Liver (tissue), 9 donors: ENCODE results near the gene CD81. TPM values are rescaled to one million over a fixed set of nuclear protein-coding genes. Genes with fewer than 3 reads are reported as not detected.

ENCODE experiments used
- DNase-seq: peaks from one replicate; pipeline ENCODE4 v3.0.0-alpha.2; 2017; ENCODE audit warnings: low spot score
- H3K27ac ChIP-seq, 2 donors: one replicate each; pipeline ENCODE4 v1.7.0; 2013; ENCODE audit warnings: inconsistent platforms in 2 of 2, low read length in 2 of 2, control low read depth in 1 of 2, low read depth in 1 of 2, mild to moderate bottlenecking in 1 of 2
- H3K27me3 ChIP-seq, 4 donors: one replicate each; pipeline versions ENCODE4 v1.6.1 to v1.7.0; 2013; ENCODE audit warnings: low read length in 3 of 4, inconsistent platforms in 1 of 4, mild to moderate bottlenecking in 1 of 4, moderate library complexity in 1 of 4; ENCODE audit not compliant: control insufficient read depth in 4 of 4, insufficient read depth in 4 of 4
- H3K36me3 ChIP-seq, 4 donors: one replicate each; pipeline versions ENCODE4 v1.6.1 to v1.7.0; 2013; ENCODE audit warnings: low read length in 3 of 4, mild to moderate bottlenecking in 3 of 4, low read depth in 1 of 4, moderate library complexity in 1 of 4; ENCODE audit not compliant: control insufficient read depth in 4 of 4, insufficient read depth in 3 of 4
- H3K4me1 ChIP-seq, 4 donors: one replicate each; pipeline versions ENCODE4 v1.6.1 to v1.7.0; 2013; ENCODE audit warnings: low read length in 3 of 4, mild to moderate bottlenecking in 3 of 4, moderate library complexity in 1 of 4; ENCODE audit not compliant: control insufficient read depth in 4 of 4, insufficient read depth in 4 of 4
- H3K4me3 ChIP-seq, 3 donors: one replicate each; pipeline versions ENCODE4 v1.6.1 to v1.7.0; 2013; ENCODE audit warnings: low read length in 3 of 3, control low read depth in 1 of 3, low read depth in 1 of 3, mild to moderate bottlenecking in 1 of 3
- H3K9ac ChIP-seq, 2 donors: one replicate each; pipeline ENCODE4 v1.7.0; 2013; ENCODE audit warnings: low read length in 2 of 2, mild to moderate bottlenecking in 2 of 2, moderate library complexity in 2 of 2, control low read depth in 1 of 2, low read depth in 1 of 2
- H3K9me3 ChIP-seq, 4 donors: one replicate each; pipeline versions ENCODE4 v1.6.1 to v1.7.0; 2013; ENCODE audit warnings: low read length in 3 of 4; ENCODE audit not compliant: control insufficient read depth in 4 of 4
- EGR1 ChIP-seq, 2 donors: IDR thresholded peaks; 2 replicates each; pipeline ENCODE4 v1.6.1; 2016 to 2018; ENCODE audit warnings: antibody characterized with exemption in 2 of 2, low read depth in 2 of 2
- FOXA1 ChIP-seq: IDR thresholded peaks from 2 replicates; pipeline ENCODE4 v1.6.1; 2016; ENCODE audit warnings: antibody characterized with exemption
- FOXA2 ChIP-seq: IDR thresholded peaks from 2 replicates; pipeline ENCODE4 v1.6.1; 2016; ENCODE audit warnings: antibody characterized with exemption
- GABPA ChIP-seq, 2 donors: IDR thresholded peaks in 1 of 2; conservative IDR thresholded peaks in 1 of 2; 2 replicates each; pipeline ENCODE4 v1.6.1; 2016; ENCODE audit warnings: antibody characterized with exemption in 2 of 2, mild to moderate bottlenecking in 1 of 2, moderate library complexity in 1 of 2
- HNF4A ChIP-seq, 2 donors: conservative IDR thresholded peaks; 2 replicates each; pipeline ENCODE4 v1.6.1; 2016; ENCODE audit warnings: antibody characterized with exemption in 2 of 2, mild to moderate bottlenecking in 2 of 2
- HNF4G ChIP-seq: IDR thresholded peaks from 2 replicates; pipeline ENCODE4 v1.6.1; 2016; ENCODE audit warnings: antibody characterized with exemption
- JUND ChIP-seq, 2 donors: IDR thresholded peaks; 2 replicates each; pipeline ENCODE4 v1.6.1; 2016; ENCODE audit warnings: antibody characterized with exemption in 2 of 2
- NR2F2 ChIP-seq: IDR thresholded peaks from 2 replicates; pipeline ENCODE4 v1.6.1; 2016; ENCODE audit warnings: antibody characterized with exemption
- RAD21 ChIP-seq, 2 donors: IDR thresholded peaks; 2 replicates each; pipeline ENCODE4 v1.6.1; 2016; ENCODE audit warnings: antibody characterized with exemption in 2 of 2, mild to moderate bottlenecking in 2 of 2
- YY1 ChIP-seq: IDR thresholded peaks from 2 replicates; pipeline ENCODE4 v1.6.1; 2016; ENCODE audit warnings: antibody characterized with exemption, mild to moderate bottlenecking
- WGBS: extraction: QIAGEN DNeasy Blood & Tissue Kit; methylation state at CpG from one replicate; pipeline ENCODE4 v1.1.7; 2013; 5-methylcytosine and 5-hydroxymethylcytosine counted together
- polyA plus RNA-seq, 2 donors: library from polyadenylated mRNA; stranded (reverse) in 1 of 2; unstranded in 1 of 2; fragments of 200-250 nt in 1 of 2; fragments of >200 nt in 1 of 2; fragmentation: Nextera tagmentation in 1 of 2; extraction: Ambion mirVana in 1 of 2; gene quantifications; one replicate each; pipeline versions ENCODE4 v1.2.1 to v1.2.3, GENCODE V29; 2013 to 2015
- total RNA-seq, 2 donors: library from RNA; depleted of rRNA; stranded (reverse); fragments of >200 nt; gene quantifications; one replicate each; pipeline ENCODE4 v1.2.3, GENCODE V29; 2014
- TF ChIP-seq, protein P1 (sequence below): IDR thresholded peaks from 2 replicates; pipeline ENCODE4 v1.6.1; 2016; ENCODE audit warnings: antibody characterized with exemption, mild to moderate bottlenecking
- TF ChIP-seq, protein P2 (sequence below): fragments of 150-350 bp; IDR thresholded peaks from 2 replicates; pipeline ENCODE4 v1.5.1; 2017; ENCODE audit warnings: improper control_type of control experiment, low read depth, low read length; ENCODE audit not compliant: missing input control
- TF ChIP-seq, protein P3 (sequence below): IDR thresholded peaks from 2 replicates; pipeline ENCODE4 v1.6.1; 2016; ENCODE audit warnings: antibody characterized with exemption
- TF ChIP-seq, protein P4 (sequence below): IDR thresholded peaks from 2 replicates; pipeline ENCODE4 v1.6.1; 2016; ENCODE audit warnings: antibody characterized with exemption
- TF ChIP-seq, protein P5 (sequence below): IDR thresholded peaks from 2 replicates; pipeline ENCODE4 v1.6.1; 2016; ENCODE audit warnings: antibody characterized with exemption
- donor health status: healthy.
- donor health status: healthy.
- donor health status: healthy.
- donor health status: healthy.
- donor health status: healthy.

Gene CD81
- total and polyA plus RNA-seq, 4 donors: 76.9 to 712 (median 164) TPM

DNA sequence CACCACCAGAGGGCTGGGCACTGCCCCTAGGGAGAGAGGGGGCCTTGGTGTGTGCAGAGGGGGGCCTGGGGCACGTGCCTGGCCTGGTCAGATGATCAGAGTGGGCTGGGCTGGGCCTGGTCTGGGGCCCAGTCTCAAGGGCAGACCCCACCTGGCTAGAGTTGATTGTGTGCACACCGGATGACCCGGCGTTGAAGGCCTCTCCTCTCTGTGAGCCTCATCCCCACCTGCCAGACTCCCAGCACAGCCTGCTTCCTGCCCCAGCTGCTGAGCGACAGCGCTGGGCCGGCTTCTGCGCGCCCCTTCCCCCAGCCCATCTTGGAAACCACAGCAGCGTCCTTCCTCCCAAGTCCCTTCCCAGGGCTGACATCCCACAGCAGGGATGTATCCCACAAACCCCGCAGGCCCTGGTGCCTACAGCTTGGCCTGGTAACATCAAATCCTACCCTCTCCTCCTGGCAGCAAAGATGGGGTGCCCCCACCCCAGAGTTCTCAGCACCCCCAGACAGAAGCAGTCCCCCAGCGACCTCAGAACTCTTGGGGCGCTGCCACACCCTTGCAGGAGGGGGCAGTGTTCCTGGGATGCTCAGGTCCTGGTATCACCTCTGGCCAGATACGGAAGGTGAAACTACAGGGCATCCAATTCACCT, 12.4 kb downstream of the CD81 start:
- no peak for DNase-seq
- no peak for TF ChIP-seq FOXA2
- no peak for TF ChIP-seq FOXA1
- TF ChIP-seq EGR1 (IDR thresholded peaks at IDR 0.05; ENCODE audit: low read depth in 2 of 2): no peak
- TF ChIP-seq RAD21 (IDR thresholded peaks at IDR 0.05): no peak
- TF ChIP-seq GABPA (IDR thresholded peaks at IDR 0.05 in 1 of 2, conservative IDR thresholded peaks at IDR 0.05 in 1 of 2): no peak
- no peak for TF ChIP-seq HNF4A (conservative IDR thresholded peaks at IDR 0.05)
- TF ChIP-seq, protein P1, sequence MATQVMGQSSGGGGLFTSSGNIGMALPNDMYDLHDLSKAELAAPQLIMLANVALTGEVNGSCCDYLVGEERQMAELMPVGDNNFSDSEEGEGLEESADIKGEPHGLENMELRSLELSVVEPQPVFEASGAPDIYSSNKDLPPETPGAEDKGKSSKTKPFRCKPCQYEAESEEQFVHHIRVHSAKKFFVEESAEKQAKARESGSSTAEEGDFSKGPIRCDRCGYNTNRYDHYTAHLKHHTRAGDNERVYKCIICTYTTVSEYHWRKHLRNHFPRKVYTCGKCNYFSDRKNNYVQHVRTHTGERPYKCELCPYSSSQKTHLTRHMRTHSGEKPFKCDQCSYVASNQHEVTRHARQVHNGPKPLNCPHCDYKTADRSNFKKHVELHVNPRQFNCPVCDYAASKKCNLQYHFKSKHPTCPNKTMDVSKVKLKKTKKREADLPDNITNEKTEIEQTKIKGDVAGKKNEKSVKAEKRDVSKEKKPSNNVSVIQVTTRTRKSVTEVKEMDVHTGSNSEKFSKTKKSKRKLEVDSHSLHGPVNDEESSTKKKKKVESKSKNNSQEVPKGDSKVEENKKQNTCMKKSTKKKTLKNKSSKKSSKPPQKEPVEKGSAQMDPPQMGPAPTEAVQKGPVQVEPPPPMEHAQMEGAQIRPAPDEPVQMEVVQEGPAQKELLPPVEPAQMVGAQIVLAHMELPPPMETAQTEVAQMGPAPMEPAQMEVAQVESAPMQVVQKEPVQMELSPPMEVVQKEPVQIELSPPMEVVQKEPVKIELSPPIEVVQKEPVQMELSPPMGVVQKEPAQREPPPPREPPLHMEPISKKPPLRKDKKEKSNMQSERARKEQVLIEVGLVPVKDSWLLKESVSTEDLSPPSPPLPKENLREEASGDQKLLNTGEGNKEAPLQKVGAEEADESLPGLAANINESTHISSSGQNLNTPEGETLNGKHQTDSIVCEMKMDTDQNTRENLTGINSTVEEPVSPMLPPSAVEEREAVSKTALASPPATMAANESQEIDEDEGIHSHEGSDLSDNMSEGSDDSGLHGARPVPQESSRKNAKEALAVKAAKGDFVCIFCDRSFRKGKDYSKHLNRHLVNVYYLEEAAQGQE: no peak
- TF ChIP-seq, protein P2, sequence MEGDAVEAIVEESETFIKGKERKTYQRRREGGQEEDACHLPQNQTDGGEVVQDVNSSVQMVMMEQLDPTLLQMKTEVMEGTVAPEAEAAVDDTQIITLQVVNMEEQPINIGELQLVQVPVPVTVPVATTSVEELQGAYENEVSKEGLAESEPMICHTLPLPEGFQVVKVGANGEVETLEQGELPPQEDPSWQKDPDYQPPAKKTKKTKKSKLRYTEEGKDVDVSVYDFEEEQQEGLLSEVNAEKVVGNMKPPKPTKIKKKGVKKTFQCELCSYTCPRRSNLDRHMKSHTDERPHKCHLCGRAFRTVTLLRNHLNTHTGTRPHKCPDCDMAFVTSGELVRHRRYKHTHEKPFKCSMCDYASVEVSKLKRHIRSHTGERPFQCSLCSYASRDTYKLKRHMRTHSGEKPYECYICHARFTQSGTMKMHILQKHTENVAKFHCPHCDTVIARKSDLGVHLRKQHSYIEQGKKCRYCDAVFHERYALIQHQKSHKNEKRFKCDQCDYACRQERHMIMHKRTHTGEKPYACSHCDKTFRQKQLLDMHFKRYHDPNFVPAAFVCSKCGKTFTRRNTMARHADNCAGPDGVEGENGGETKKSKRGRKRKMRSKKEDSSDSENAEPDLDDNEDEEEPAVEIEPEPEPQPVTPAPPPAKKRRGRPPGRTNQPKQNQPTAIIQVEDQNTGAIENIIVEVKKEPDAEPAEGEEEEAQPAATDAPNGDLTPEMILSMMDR: no peak
- TF ChIP-seq JUND (IDR thresholded peaks at IDR 0.05): no peak
- no peak for TF ChIP-seq HNF4G
- TF ChIP-seq NR2F2: no peak
- TF ChIP-seq, protein P3, sequence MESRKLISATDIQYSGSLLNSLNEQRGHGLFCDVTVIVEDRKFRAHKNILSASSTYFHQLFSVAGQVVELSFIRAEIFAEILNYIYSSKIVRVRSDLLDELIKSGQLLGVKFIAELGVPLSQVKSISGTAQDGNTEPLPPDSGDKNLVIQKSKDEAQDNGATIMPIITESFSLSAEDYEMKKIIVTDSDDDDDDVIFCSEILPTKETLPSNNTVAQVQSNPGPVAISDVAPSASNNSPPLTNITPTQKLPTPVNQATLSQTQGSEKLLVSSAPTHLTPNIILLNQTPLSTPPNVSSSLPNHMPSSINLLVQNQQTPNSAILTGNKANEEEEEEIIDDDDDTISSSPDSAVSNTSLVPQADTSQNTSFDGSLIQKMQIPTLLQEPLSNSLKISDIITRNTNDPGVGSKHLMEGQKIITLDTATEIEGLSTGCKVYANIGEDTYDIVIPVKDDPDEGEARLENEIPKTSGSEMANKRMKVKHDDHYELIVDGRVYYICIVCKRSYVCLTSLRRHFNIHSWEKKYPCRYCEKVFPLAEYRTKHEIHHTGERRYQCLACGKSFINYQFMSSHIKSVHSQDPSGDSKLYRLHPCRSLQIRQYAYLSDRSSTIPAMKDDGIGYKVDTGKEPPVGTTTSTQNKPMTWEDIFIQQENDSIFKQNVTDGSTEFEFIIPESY: no peak
- no peak for TF ChIP-seq YY1
- TF ChIP-seq, protein P4, sequence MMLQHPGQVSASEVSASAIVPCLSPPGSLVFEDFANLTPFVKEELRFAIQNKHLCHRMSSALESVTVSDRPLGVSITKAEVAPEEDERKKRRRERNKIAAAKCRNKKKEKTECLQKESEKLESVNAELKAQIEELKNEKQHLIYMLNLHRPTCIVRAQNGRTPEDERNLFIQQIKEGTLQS: no peak
- TF ChIP-seq, protein P5, sequence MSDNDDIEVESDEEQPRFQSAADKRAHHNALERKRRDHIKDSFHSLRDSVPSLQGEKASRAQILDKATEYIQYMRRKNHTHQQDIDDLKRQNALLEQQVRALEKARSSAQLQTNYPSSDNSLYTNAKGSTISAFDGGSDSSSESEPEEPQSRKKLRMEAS: no peak
- Histone ChIP-seq H3K36me3 (peaks cover 0 to 27% (median 12%) of the 10 kb centered on the region in 4 donors), H3K27ac (peak overlapping the region in 1 of 2 donors; percentile 6), H3K4me3 (no peak overlapping the region), H3K9ac (no peak overlapping the region), H3K27me3 (no peaks in the 10 kb centered on the region), H3K4me1 (peaks cover 37 to 85% (median 67%) of the 10 kb centered on the region in 4 donors), H3K9me3 (no peaks in the 10 kb centered on the region)
- WGBS: 59% methylated on average over 14 of the region's 14 CpGs
